Skeletal muscle cell (primary cell): ENCODE data around the gene ZNF286A.
A peak's percentile ranks its signal among the peaks of the same experiment; 100 is the strongest.
"Not testable (repeated sequence)": the region's sequence is repeated elsewhere in the genome, so short reads cannot be mapped to it uniquely, and the experiment has no call there.

Source experiments
- DNase-seq: peaks from one replicate; pipeline ENCODE4 v3.0.0-alpha.2; 2010; ENCODE audit warnings: low read depth
- H3K4me3 ChIP-seq: 2 replicates; pipeline ENCODE4 v1.5.1; 2011; ENCODE audit warnings: low read depth, mild to moderate bottlenecking, control low read depth, low read length, moderate library complexity

Gene ZNF286A

DNA sequence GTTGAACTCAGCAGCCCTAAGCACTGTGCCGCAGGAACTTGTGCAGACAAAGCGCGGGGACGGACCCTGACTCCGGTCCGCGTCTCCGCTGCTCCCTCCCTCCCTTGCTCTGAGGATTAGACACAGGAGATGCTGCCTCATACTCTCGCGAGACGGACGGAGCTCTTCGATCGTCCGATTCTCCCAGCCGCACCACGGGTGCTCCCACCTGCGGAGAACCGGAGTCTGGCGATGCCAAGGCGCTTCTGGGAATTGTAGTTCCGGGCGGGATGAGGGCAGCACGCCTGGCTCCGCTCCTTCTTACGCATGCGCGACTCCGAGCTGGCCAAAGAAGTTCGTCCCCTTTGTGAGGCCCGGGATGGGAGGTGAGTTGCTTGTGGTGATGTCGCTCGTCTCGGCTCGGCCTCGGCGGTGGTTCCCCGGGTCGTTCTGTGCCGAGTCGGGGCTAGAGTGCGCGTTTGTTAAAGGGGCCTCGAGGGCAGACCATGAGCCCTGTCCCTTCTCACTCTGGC is at the start of gene ZNF286A:
Gene ZNF286A (plus strand): TSS at position 340 of the 512 bp plus-strand sequence. CDS start 578 bp downstream, outside the sequence.
- peak; percentile 98 for DNase-seq
- H3K4me3 ChIP-seq, result peak within 1 kb of the TSS; percentile 50

GRCh38 chr17:15649861-15650421 is 49.6 kb upstream of the ZNF286A start:
- DNase-seq, result no peak
- H3K4me3 ChIP-seq, result peak overlapping the region; percentile 83

GRCh38 chr17:15650741-15651582 is 48.6 kb upstream of the ZNF286A start:
- peak overlapping the region; percentile 83 for H3K4me3 ChIP-seq
- no peak for DNase-seq

DNA sequence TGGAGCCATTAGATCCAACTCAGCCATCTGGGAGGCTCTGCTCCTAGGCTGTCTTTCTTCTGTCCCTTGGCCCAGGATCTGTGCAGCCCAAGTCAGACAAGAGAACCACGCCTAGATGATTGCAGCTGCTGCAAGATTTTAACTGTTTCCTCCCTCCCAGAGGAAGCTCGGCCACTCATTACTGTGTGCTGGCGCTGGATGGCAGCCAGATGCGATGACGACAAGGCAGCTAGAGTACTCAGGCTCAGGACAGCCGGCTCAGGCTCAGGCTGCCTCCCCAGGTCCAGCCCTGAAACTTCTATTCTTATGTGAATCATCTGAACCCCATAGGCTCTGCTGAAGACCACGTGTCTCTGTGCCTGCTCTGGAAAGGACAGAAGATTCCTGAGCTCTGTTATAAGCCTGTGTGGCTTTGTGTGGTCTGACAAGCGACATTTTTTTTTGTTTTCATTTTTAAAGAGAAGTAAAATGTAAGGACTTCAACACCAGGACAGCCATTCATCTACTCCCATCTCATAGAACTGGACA is 47.9 kb upstream of the ZNF286A start:
- peak overlapping the region; percentile 83 for H3K4me3 ChIP-seq
- DNase-seq, result peak; percentile 97

GRCh38 chr17:15652960-15653359 is 46.6 kb upstream of the ZNF286A start:
- no peak for DNase-seq
- H3K4me3 ChIP-seq, result no peak overlapping the region

GRCh38 chr17:15654401-15654800 is 45.2 kb upstream of the ZNF286A start:
- H3K4me3 ChIP-seq, DNase-seq: not testable (repeated sequence)

GRCh38 chr17:15654886-15655561 is 44.5 kb upstream of the ZNF286A start:
- H3K4me3 ChIP-seq, result no peak overlapping the region
- no peak for DNase-seq

DNA sequence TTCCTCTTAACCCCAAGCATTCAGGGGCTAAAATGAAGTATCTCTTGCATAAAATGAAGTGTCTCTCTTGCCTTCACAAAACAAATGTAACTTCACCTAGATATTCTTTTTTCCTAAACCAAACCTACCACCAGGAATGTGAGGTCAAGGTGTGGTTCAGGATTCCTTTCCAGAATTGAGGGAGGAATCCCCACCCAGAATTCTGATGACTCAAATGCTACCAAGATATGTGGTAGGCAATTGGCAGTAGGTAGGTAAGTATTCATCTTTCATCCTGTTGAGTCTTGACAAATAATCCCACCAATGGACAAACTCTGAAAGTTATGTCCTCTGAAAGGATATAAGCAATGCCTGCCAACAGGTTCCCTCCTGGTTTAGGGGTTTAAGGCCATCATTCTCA is 41.7 kb upstream of the ZNF286A start:
- no peak for DNase-seq
- H3K4me3 ChIP-seq, result no peak overlapping the region

DNA sequence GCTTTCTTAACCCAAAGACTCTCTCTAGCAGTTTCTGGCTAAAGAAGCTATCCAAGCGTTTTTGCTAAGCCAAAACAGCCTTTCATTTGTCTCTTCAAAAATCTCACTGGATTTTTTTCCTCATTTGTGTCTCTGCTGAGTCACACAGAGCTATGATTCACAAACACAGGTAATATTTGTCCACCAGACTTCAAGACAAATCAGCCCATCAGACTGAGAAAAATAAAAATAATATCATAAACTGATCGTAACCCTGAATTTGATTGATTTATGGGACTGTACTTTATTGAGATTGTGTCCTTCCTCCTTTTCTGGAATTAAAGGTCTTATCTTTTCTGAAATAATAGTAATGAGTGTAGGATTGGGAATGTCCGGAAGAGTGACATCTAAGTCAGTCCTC is 41.3 kb upstream of the ZNF286A start:
- no peak for DNase-seq
- H3K4me3 ChIP-seq, result no peak overlapping the region

- DNase-seq, result no peak
- no peak overlapping the region for H3K4me3 ChIP-seq
Observed at GRCh38 chr17:15659236-15659635, 40.3 kb upstream of the ZNF286A start.

DNA sequence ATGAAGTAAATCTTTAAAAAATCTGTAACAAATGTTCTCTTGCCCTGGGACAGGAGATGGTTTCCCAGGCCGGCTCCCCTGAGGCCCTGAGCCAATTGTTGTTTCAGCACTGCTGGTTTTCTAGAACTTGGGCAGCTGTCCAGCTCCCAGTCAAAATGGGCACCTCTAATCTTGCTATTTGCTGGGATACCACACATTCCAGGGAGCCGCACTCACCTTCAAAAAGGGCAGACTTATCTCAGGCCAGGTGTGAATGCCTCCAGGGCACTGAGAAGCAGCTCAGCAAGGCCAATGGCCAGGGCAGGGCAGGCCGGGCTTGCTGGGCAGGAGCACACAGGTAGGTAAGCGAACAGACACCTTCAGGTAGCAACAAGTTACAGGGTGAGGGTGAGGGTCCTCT is 39.9 kb upstream of the ZNF286A start:
- no peak overlapping the region for H3K4me3 ChIP-seq
- no peak for DNase-seq

DNA sequence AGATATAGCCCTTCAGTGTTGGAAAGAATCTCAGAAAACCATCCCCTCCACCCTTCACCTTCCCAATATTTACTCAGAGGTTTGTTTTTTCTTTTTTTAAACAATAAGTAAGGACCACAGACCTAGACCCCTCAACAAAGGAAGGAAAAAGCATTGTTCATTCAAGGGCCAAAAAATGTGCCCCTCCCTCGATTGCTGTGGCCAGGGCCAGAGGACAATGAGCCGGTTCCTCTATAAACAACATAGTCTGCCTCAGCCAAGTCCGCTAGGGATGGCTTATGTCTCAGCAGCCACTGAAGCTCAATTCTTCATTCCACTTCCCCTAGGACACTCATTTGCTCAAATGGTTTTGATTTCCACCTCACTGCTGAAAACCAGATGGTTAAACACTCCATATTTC is 39.5 kb upstream of the ZNF286A start:
- no peak overlapping the region for H3K4me3 ChIP-seq
- DNase-seq, result no peak

DNA sequence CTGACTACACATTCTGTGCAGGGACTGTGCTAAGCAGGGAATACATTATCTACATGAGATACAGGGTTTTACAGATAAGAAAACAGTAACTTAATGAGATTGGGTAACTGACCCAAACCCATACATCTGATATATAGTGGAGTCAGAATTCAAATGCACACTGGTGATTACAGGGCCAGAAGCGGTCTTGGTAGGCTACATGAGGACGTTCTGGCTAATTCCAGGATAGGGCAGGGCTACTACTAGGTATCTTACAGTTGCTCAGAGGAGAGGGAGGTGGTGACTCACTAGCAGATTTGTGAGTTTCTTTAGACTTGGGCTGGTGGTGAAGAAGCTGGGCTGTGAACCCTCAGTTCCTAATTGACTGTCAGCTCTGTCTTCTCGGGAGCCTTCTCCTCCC is 36.9 kb upstream of the ZNF286A start:
- no peak overlapping the region for H3K4me3 ChIP-seq
- no peak for DNase-seq

- DNase-seq, result no peak
- H3K4me3 ChIP-seq, result no peak overlapping the region
Observed at GRCh38 chr17:15663176-15663575, 36.4 kb upstream of the ZNF286A start.

DNA sequence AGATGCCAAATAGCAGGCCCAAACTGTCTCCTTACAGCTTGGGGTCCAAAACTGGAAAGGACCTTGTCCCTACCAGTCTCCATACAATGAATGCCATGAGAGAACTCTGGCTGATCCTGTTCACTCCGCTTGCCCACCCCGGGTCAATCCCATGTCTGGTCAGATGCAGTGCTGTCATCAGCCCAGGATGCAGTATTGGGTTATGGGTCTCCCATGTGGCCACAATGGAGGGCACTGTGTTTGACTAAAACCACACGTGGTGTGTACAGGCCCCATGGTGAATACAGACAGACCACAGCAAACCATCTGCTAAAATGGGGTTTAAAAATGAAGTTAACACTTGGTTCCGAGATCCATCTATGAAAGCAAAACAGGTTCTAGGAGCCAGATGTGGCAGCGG is 35.9 kb upstream of the ZNF286A start:
- no peak for DNase-seq
- H3K4me3 ChIP-seq, result no peak overlapping the region

GRCh38 chr17:15669526-15669925 is 30.0 kb upstream of the ZNF286A start:
- DNase-seq, H3K4me3 ChIP-seq: not testable (repeated sequence)

- DNase-seq, H3K4me3 ChIP-seq: not testable (repeated sequence)
Observed at GRCh38 chr17:15674640-15675039, 24.9 kb upstream of the ZNF286A start.

- not testable (repeated sequence) for DNase-seq, H3K4me3 ChIP-seq
Observed at GRCh38 chr17:15675991-15676390, 23.6 kb upstream of the ZNF286A start.

DNA sequence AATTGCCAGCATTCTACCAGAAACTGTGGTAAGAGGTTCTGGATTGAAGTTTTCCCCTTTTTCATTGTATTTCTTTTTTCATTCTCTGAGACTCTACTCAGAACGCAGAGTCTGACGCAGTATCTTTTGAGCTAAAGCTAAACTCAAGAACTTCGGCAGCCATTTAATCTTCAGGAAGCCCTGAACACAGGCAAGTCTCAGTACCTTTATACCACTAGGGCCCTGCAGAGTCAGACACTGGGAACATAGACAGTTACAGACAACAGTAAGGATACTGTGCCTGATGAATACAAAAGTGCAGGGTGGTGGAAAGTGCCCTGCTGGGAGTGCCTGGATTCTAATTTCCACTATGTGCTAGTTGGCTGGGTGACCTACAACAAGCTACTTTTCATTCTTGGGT is 16.4 kb upstream of the ZNF286A start:
- not testable (repeated sequence) for H3K4me3 ChIP-seq, DNase-seq
